AG04449 (cell line): Measurements from ENCODE around the gene CDH5.

Experiments
- CTCF ChIA-PET: fragments of 350-600 bp; formaldehyde crosslinking; extraction: SDS; loops from one replicate; lab custom pipeline; 2021; ENCODE audit warnings: antibody characterized with exemption; lab: Yijun Ruan, JAX
- POLR2A ChIA-PET: fragments of 400-600, 350-600 bp; formaldehyde crosslinking; extraction: SDS; loops from one replicate; lab custom pipeline; 2020; ENCODE audit warnings: antibody characterized with exemption, inconsistent platforms; lab: Yijun Ruan, JAX
- DNase-seq: peaks from one replicate; pipeline ENCODE4 v3.0.0-alpha.2; 2010; ENCODE audit warnings: low read depth, low spot score
- H3K4me3 ChIP-seq: 2 replicates; pipeline ENCODE4 v1.5.1; 2011; ENCODE audit warnings: low read depth, mild to moderate bottlenecking, control low read depth, low read length
- TF ChIP-seq, protein P1 (sequence below): IDR thresholded peaks from one replicate; pipeline ENCODE4 v1.5.1; 2011; ENCODE audit warnings: mild to moderate bottlenecking, moderate library complexity, low read length, control low read depth, inconsistent platforms; ENCODE audit not compliant: insufficient read depth; ENCODE audit errors: missing control alignments

CDH5 gene

GRCh38 chr16:66431760-66432159 lies 65.3 kb downstream of the CDH5 start:
- ChIA-PET CTCF (interaction anchor here (1.8 kb wide), 1 partner anchor 74 kb away, joined by 5 read pairs; no protein-coding TSS in a partner anchor), POLR2A (no interaction called here)
- DNase-seq, result no peak
- H3K4me3 ChIP-seq, result no peak overlapping the region
- TF ChIP-seq, protein P1, sequence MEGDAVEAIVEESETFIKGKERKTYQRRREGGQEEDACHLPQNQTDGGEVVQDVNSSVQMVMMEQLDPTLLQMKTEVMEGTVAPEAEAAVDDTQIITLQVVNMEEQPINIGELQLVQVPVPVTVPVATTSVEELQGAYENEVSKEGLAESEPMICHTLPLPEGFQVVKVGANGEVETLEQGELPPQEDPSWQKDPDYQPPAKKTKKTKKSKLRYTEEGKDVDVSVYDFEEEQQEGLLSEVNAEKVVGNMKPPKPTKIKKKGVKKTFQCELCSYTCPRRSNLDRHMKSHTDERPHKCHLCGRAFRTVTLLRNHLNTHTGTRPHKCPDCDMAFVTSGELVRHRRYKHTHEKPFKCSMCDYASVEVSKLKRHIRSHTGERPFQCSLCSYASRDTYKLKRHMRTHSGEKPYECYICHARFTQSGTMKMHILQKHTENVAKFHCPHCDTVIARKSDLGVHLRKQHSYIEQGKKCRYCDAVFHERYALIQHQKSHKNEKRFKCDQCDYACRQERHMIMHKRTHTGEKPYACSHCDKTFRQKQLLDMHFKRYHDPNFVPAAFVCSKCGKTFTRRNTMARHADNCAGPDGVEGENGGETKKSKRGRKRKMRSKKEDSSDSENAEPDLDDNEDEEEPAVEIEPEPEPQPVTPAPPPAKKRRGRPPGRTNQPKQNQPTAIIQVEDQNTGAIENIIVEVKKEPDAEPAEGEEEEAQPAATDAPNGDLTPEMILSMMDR, result no peak

DNA sequence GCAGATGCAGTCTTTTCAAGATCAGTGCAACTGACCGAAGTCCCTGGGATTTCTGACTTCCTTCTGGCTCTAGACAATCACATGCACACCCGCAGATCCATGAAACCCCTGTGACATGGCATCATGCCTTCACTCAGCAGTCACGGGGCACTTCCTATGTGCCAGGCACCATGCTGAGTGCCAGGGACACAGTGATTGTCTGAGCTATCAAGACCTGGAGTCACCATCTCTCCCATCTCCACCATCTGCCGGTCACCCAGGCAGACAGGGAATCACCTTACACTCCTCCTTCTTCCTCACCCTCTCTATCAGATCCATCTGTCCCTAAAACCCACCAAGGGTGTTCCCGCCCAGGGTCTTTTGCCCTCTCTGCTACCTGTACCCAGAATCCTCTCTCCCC lies 65.9 kb downstream of the CDH5 start:
- TF ChIP-seq, protein P1, result no peak
- no peak for DNase-seq
- no peak overlapping the region for H3K4me3 ChIP-seq
- POLR2A ChIA-PET, result no interaction called here
- CTCF ChIA-PET, result interaction anchor here (1.8 kb wide), 1 partner anchor 75 kb away, joined by 5 read pairs; no protein-coding TSS in a partner anchor

- TF ChIP-seq, protein P1, result no peak
- ChIA-PET CTCF (no interaction called here), POLR2A (no interaction called here)
- no peak for DNase-seq
- no peak overlapping the region for H3K4me3 ChIP-seq
Measured at GRCh38 chr16:66434619-66435430, 68.3 kb downstream of the CDH5 start.

DNA sequence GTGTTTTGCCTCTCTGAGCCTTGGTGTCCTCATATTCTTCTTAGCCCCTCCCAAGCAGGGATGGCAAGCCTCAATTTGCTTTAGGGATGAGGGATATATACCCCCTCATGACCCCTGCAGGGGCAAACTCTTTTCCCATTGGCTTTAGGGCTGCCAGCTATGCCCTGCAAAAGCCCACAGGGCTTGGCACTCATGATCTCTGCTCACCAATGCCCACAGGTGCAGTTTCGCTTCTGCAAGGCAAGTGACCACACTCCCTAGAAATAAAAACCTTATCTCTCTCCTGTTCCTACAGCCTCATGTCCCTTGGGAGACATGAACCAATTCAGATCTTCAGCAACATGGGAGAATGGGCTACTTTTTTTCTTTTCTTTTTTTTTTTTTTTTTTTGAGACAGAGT lies 69.4 kb downstream of the CDH5 start:
- TF ChIP-seq, protein P1, result no peak
- ChIA-PET POLR2A (no interaction called here), CTCF (no interaction called here)
- DNase-seq, result no peak
- H3K4me3 ChIP-seq, result no peak overlapping the region

DNA sequence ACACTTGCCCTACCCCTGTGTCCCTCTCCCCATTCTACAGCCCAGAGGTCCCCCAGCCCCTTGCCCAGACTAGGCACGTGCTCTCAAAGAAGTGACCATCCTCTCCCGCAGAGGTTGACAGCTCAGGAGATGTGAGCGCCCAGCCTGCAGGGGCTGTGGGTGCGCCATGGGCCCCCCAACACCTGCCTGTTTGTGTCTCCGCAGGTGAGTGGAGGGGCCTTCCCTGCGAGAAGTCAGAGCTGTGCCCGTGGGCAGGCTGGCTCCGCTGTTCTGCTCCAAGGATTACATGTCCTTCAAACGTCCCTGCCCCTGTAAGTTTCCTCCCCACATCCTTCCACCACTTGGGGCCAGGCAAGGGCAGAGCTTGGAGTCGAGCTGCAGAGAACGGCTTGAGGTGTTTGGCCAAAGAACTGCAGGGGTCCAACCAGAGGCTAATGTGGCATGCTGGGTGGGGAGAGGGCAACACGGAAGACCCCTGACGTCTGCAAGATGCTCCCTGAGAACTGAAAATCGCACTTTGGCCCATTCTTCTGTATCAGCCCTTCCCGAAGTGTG lies 71.0 kb downstream of the CDH5 start:
- H3K4me3 ChIP-seq, result no peak overlapping the region
- TF ChIP-seq, protein P1, result no peak
- no peak for DNase-seq
- ChIA-PET POLR2A (no interaction called here), CTCF (no interaction called here)

- ChIA-PET POLR2A (no interaction called here), CTCF (no interaction called here)
- H3K4me3 ChIP-seq, result no peak overlapping the region
- TF ChIP-seq, protein P1, result no peak
- DNase-seq, result no peak
Measured at GRCh38 chr16:66438536-66438935, 72.0 kb downstream of the CDH5 start.
